AG04449 (cell line): ENCODE results near the gene LINC01488.

Experiments used
- CTCF ChIA-PET: fragments of 350-600 bp; formaldehyde crosslinking; extraction: SDS; loops from one replicate; lab custom pipeline; 2021; ENCODE audit warnings: antibody characterized with exemption; lab: Yijun Ruan, JAX
- POLR2A ChIA-PET: fragments of 400-600, 350-600 bp; formaldehyde crosslinking; extraction: SDS; loops from one replicate; lab custom pipeline; 2020; ENCODE audit warnings: antibody characterized with exemption, inconsistent platforms; lab: Yijun Ruan, JAX
- DNase-seq: peaks from one replicate; pipeline ENCODE4 v3.0.0-alpha.2; 2010; ENCODE audit warnings: low read depth, low spot score
- H3K4me3 ChIP-seq: 2 replicates; pipeline ENCODE4 v1.5.1; 2011; ENCODE audit warnings: low read depth, mild to moderate bottlenecking, control low read depth, low read length
- CTCF ChIP-seq: IDR thresholded peaks from one replicate; pipeline ENCODE4 v1.5.1; 2011; ENCODE audit warnings: mild to moderate bottlenecking, moderate library complexity, low read length, control low read depth, inconsistent platforms; ENCODE audit not compliant: insufficient read depth; ENCODE audit errors: missing control alignments

LINC01488 gene

GRCh38 chr11:69542314-69543168, 61.1 kb downstream of the LINC01488 start:
- TF ChIP-seq CTCF: no peak
- no peak overlapping the region for H3K4me3 ChIP-seq
- ChIA-PET POLR2A (no interaction called here), CTCF (no interaction called here)
- no peak for DNase-seq
